B cell (primary cell): ENCODE measurements around the gene NUDC.

ENCODE experiments used
- CTCF ChIP-seq: fragments of 200-600 bp; IDR thresholded peaks from one replicate; pipeline ENCODE4 v1.8.0; 2022; ENCODE audit warnings: antibody characterized with exemption, mild to moderate bottlenecking
- EZH2 ChIP-seq: IDR thresholded peaks from 2 replicates; pipeline ENCODE4 v1.6.1; 2012; ENCODE audit warnings: borderline replicate concordance, low read depth, mild to moderate bottlenecking, moderate library complexity, low read length; ENCODE audit not compliant: insufficient read depth, poor library complexity, severe bottlenecking

- TF ChIP-seq CTCF (no peak), EZH2 (no peak)
These were observed 30.4 kb downstream of the NUDC start for GRCh38 chr1:26951821-26952497.
